ENCODE measurements around the gene MTHFSD.

The MTHFSD gene

DNA sequence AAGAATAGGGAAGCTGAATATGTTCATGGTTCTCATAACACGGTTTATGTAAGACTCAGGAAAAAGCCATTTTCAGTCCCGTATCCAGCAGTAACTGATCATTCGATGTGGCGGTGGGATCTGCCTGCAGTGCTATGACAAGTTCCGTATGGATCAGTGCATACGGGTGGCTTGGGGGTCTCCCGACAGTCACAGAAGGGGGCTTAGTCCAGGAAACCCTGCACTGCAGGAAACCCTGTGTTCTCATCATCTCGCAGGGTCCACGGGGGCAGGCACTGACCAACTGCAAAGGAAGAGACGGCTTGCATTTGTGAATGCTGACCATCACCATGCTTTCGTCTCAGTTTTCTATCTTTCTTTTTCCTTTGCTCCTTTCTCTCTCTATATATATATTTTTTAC is 7.7 kb downstream of the MTHFSD start:
- DNase-seq: no peak

DNA sequence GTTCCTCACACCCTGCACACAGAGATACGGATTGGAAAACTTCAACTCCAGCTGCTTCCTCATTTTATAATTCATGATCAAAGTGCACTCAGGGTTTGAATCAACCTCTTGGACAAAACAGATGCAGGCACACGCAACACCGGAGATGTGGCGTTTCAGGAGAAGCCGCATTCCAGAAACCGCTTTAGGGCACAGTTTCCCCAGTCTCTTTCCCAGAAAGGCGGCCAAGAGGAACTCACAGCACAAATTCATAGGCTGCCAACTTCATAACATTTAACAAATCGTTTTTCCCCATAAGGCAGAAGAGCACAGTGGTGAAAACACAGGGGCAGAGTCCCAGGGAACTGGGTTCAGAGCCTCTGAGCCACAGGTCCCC is 8.4 kb downstream of the MTHFSD start:
- no peak for DNase-seq

DNA sequence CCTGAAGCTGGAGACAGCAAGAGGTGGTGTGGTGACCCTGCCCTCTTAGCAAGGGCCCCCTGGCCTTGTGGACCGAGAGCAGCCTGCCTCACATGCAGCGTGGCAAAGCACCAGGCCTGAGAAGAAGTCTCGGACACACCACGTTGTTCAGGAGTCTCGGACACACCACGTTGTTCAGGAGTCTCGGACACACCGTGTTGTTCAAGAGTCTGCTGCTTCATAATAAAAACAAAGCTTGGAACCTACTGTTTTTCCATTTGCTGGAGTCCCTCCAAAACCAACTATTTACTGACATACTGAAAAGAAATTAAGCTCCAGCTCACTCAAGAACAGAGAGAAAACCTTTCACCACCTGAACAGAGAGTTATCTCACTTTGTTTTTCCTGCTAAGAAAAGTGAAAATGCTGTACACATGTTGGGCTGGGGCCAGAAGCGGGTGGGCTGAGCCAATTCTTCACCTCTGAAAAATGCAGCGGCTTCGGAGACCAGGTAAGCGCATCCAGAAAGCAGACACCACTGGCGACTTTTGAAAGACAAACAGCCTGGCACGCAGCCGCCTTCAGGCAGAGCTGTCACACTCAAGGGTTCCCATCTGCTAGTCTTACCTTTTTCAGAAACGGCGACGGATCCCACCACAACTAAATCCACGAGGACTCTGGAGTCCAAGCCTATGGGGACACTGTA is 8.9 kb downstream of the MTHFSD start:
- DNase-seq: no peak

DNA sequence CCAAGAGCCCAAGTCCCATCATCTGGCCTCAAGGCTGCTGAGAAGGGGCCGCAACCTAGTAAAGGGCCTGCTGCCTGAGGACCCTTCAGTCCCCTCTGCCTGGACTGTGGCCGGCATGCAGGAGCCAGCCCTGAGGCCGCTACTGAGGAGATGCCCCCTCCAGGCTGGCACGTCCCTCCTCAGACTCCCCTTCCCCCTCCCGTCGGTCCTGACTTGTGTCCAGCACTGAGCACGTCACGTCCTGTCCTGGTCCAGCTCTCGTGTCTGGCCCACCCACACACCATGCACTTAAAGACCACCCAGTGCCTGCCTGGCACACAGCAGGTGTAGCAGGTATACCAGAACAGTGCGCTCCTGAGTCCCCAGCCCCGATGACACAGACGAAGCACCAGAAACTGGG is 9.6 kb downstream of the MTHFSD start:
- DNase-seq: no peak

DNA sequence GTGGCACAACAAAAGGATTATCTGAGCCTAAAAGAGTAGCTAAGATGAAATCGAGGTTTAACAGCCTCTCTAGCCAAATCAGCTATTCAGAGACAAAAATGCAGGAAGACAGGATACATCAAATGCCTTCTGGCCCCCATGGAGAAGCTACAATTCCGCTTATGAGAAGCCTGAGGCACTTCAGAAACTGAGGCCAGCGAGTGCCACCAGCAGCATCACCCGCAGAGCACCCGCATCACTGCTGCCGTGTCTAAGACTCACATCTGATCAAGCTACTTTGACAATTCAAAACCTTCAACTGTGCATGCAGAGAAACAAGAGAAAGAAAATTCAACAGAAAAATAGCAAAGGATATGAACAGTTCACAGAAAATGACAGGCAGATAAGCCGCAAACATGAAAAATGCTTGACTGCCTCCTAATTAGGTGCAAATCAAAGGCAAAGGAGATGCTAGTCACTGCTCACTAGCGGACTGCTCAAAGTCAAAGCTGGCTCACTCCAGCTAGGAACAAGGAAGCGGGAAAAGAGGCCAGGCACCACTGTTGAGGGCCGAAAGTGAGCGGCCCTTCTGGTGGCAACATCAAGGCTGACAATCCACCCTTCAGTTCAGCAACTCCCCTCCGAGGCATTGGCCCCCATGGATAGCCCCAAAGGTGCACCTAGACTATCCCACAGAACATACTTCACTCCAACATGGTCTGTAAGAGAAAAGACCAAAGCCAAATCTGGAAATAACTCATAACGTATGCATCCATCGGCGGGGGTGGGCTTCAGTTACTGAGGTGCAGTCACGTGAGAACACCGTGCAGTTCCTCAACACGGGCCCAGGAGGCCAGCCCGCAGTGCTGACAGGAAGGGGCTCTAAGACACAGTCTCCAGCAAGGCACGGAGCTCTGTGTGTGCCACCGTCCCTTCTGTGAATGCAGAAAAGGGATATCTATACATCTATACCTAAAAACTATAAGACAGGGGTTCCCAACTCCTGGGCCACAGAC is 12.0 kb downstream of the MTHFSD start:
- no peak for DNase-seq

DNA sequence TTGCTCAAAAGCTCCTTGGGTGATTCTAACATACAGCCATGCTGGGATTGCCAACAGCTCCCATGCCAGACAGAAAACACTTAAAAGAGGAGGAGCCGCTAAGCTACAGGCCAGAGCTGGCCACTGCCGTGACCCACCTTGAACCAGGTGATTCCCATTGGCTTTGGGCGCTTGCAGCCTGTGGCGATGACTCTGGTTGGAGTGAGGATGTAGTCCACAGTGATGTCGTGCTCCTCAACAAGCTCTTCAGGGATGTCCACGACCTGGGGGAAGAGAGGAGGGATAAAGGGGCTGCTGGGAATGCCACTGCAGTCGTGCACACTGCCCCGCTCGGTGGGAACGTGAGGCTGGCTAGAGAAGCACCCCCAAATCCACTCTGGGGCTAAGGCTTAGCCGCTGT is 13.5 kb downstream of the MTHFSD start:
- no peak for DNase-seq

DNA sequence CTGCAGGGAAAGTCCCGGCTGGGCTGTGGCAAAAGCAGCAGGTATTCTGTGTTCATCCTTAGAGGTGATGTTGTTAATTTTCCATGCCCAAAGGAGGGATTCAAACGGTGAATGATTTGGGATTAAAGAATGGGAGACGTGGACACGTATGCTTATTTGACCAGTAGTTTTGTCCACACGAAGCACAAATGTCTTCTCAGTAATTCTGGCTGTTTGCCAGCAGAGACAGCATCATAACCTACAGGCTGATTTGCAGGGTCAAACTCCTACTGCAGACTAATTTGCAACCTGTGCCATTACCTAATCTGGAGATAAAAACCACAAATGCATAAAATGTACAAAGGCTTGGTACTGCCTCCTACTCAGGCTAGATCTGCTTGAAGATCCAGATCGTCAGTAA is 14.1 kb downstream of the MTHFSD start:
- DNase-seq: no peak

DNA sequence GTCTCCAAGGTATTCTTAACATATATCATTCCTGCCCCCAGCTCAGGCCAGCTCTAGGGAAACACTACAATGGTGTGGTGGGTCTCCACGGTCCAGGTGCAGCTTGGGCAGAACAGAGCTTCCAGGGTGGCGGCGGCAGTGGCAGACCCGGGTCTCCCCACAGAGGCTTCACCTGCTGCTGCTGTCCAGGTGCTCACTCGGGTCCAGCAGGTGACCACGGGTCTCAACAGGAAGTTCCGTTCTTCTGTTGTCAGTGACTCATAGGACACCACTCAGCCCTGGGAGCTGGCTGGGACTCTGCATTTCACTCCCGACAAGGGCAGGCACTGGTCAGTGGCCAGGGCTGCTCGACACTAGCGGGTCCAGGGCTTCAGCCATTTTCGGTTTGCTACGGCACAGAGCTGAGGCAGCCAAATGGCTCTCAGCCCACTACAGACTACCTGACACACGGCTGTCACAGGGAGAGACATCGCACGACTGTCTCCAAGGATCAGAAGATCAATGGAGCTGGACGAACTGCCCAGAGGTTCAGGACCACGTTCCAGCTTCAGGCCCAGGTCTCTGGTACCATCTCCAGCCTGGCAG is 16.7 kb downstream of the MTHFSD start:
- DNase-seq: no peak

DNA sequence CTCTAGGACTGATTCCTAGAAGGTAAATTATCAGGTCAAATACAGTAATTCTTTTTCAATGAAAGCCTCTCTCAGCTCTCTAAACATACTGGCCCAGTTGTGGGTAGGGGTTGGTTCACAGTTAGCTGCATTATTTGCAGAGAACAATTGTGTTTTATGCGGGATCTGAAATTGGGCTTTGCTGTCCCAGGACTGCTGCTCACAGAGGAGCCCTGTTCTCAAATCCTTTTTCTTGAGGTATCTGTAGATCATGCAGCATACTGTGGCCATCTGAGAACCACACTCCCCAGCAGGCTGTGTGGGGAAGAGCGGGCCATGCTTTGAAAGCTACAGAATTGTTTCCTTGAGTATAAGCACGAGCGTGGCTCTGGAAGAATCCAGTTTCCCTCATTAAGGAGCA is 17.5 kb downstream of the MTHFSD start:
- DNase-seq: no peak

DNA sequence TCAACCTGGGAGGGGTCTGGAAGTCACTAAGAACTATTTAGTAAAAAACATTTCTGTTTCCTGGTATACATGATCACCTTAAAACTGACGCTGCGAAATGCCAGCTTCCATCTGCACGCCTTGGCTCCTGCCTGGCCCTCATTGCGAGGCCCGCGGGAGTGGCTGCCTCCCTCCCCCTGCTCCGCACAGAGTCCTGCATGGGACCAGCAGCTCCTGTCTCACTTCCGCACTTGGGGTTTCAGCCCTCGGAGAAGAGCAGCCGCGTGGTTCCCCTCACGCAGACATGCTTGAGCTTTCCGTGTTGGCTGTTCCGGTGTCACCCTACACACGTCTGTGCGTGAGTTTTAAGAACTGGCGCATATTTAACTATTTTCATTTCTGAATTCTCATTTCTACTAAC is 18.4 kb downstream of the MTHFSD start:
- DNase-seq: no peak

DNA sequence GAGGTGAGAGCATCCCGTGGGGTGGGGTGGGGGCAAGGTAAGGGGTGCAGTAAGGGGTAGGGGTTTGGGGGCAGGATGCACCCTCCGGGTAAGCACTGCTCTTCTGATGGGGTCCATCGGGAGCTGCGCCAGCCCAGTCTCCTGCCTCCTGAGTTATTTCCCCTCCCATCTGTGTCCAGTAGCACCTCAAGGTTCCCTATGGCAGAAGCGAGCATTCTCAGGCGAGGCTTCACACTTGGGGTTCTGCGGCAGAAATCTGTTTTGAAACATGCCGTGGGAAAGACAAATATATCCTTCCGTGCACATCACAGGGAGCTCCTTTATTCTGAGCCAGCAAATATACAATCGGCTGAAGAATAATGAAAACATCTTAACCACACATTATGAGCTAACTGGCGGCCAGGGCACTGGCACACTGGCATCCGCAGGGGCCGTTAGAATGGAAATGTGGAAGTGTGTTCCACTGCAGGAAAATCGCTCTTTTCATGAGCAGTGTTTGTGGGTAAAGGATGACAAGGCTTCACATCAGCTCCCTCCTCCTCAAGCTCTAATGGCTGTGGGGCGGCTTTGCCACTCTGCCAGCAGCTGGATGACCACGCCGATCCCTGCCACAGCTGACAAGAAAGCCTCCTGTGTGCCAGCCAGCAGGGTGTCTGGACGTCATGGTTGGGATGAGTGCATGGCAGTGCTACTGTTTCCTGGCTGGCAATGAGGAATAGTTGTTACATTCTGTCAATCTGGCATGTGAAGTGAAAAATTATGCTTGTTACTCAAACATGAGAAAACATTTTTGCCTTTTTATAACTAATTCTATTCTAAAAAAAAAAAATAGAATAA is 20.0 kb downstream of the MTHFSD start:
- no peak for DNase-seq

DNA sequence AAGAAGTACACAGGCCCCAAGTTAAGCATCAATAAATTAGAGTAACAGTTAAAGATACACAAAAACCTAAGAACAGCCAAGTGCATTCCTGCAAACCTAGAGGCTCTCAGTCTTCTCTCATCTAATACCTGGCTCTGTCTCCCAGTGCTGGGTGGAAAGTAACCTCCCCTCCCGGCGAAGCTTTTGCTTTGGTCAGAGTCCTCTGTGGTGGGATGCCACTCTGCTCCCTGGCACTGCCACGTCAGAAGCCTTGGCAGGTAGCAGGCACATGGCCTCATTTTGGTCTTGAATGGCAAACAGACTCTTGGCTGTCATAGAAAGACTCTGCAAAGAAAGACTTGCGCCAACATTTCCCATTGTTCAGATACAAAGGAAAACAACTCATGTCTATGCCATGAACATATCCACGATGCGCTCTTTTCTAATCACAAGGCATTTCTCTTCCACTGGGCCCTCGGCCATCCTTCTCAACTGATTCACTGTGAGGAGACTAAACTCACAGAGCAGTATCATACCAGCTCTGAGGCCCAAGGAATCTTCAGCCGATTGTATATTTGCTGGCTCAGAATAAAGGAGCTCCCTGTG is 21.2 kb downstream of the MTHFSD start:
- DNase-seq: no peak

DNA sequence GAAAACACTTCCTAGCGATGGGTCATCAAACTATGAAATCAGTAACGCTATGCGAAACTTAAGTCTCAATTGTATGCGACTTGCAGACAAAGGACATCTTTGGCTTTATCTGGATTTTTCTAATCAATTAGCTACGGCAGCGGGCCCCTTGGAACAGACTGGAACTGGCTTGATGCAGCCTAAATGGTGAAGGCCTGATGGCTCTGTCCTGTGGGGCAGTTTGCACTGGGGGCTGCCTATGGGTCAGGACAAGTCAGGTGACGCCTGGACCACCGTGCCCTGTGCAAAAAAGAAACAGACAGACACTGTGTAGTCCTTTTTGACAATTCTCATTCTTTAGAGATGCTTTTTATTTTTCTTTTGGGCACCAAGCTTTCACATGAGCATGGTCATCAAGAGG is 22.0 kb downstream of the MTHFSD start:
- no peak for DNase-seq

DNA sequence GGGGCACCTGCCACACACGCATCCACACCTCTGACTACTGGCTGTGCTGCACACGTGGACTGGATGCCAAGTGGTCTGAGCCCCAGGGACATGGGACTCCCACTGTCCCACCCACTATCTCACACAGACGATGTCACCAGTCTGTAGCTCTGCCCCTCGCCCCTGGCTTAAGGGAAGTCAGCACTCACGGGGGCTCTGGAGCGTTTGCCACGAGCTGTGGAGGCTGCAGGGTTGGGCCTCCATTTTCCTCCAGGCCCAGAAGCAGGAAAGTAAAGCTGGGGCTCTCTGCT is 22.6 kb downstream of the MTHFSD start:
- no peak for DNase-seq

DNA sequence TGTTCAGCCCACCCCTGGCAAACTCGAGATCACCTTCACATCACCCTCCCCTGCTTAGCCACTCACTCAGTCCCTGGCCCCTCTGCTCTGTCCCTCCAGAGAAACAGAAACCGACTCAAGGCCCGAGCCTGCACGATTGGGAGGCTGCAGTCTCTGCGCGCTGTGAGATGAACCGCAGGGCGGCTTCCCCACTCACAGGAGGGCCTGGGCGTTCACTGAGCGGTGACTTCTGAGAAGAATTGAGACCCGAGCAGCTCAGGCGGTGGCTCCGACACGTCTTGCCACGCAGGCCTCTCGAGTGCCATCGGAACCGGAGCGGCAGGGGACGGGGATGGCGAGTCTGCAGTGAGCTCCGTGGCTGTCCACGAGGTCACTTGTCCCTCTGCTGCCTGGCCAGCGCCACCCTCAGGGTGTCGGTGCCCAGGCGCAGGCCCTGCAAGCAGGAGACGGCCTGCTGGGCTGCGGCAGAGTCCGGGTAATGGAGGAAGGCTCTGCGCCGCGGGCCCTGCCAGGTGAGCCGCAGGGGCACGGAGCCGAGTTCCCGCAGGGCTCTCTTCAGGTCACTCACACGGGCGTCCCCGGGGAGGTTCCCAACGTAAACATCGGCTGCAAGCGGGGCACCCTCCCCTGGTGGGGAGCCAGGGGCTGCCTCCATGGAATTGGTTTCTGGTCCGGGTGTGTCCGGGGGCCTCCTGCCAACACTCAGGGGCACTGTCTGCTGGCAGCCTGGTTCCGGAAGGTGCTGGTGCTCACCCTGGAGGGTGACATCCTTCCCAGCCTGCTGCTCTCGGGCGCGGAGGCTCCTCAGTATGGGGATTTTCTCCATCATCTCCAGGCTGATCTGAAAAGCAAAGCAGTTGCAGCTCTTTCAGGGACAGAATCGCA is 23.2 kb downstream of the MTHFSD start:
- no peak for DNase-seq

DNA sequence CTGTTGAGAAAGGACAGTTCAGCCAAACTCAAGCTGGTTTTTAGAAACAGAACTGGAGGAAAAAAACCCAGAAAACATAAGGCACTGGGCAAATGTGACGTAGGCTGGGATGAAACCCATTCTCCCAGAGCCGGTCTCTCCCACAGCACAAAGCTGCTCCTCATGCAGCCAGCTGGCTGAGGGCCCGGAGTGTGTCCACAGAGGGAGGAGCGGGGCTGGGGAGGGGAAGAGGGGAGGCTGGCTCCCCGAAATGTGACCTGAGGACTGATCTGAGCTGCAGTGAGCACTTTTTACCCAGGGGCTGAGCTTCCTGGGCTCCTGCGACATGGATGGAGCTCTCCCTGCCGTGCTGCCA is 23.9 kb downstream of the MTHFSD start:
- no peak for DNase-seq

DNA sequence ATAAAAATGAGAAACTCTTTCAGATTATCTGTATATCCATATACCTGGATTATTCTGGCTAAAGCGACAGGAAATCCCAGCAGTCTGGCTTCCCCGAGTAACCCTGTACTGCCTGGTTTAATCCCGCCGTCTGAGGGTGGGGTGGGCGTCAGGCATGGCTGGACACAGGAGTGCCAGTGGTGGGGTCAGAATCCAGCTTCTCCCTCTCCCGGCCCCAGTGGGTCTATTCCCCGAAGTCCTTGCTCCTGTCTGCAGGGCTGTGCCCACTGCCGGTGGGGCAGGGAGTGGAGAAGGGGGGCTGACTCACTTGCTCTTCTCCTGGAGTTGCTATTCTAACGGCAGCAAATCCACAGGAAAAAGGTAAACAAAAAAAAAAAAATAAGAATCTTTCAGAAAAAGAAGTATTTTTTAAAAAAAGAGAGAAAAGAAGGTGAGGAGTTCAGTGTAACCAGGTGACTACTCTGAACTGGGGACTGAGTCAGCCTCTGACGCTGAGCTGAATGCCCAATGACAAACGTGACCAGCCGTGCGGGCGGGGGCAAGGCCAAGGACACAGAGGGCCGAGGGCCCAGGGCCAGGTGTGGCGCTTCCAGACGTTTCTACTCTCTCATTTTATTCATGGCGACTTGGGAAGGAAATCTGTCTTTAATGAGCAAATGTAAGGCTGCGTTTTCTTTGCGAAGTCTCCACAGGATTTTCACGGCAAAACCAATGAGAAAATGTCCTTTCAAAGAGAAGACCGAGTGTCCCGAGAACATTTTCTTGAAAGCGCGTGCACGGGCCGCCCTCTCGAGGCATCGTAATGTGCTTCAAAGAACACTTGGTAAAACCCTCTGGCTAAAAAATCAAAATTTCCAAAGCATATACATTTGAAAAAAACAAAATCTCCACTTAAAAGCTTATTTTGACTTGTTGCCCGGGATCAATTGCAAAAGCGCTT is 24.5 kb downstream of the MTHFSD start:
- DNase-seq: no peak

DNA sequence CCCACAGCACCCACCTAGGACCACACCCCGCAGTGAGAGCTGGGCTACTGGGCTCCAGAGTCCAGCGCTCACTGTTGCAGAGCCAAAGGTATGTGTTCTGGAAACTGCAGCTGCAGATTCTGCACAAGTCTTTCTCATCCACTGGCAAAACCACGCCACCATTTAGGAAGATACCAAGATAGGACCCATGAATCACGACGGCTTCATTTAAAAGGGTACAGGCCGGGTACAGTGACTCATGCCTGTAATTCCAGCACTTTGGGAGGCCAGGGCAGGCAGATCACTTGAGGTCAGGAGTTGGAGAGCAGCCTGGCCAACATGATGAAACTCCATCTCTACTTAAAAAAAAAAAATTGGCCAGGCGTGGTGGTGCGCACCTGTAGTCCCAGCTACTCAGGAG is 25.9 kb downstream of the MTHFSD start:
- DNase-seq: no peak

DNA sequence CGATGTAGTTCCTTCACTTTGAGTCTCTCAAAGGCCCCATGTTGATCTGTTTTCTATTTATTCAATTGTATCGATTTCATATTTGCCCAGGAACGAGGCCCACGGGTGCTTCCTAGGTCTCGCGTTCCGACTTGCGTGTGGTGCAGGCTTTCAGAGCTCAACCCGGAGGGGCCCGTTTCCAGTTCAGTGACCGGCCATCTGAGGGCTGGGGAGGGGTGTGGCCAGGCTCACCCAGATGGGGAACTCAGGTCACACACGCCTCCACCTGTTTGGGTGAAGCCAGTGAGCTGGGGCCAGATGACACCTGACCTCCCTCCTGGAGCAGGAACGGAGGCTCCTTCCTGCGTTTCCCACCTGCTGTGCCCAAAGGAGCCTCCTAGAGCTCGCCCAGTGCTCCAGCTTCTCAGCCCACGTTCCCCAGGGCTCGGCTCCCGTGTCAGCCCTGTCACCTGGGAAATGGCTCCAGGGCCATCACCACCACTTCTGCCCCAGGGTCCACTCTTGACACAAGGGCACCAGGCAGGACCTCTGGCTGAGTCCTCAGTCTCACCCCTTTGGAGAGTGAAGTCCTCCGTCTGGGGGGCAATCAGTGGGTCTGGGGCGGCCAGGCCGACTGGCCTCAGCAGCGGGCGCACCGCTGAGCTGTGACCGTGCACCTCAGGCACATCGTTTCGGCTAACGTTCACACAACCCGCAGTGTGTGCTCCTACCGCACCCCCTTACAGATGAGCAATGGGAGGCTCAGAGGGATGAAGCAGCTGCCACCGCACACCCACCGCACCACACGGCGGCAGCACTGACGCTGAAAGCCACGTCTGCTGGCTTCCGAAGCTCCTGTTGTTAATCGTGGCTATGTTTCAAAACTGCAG is 26.7 kb downstream of the MTHFSD start:
- DNase-seq: no peak

DNA sequence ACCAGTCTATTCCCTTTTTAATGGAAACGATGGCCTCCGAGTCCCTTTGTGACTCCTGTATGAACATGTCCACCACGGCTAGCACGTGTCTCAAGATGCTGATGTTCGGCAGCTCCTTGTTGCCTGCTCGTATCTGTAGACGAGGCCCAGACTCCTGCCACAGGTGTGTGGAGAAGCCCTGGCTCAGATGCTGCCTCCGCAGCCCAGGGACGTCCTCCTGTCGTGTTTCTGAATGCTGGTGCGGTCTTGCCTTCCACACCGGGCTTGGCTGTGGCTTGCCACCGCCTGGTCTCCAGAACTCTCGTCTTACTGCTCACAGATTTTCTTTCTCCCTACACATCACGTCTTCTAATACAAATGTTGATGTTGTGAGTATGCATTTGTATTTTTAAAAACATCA is 27.7 kb downstream of the MTHFSD start:
- no peak for DNase-seq

Data from cerebellar nuclear complex (tissue), 1 donor.